Tibial nerve (tissue), 4 donors: Measurements from ENCODE around the gene CYB561D2. TPM values are rescaled to one million over a fixed set of nuclear protein-coding genes. Genes with fewer than 3 reads are reported as not detected.

Experiments used
- DNase-seq, 2 donors: peaks; one replicate each; pipeline ENCODE4 v3.0.0-alpha.2; 2019; ENCODE audit warnings: low spot score in 2 of 2
- H3K27ac ChIP-seq, 4 donors: fragments of 200-600 bp; sonication (generic) in 3 of 4; one replicate each; pipeline ENCODE4 v1.5.1; 2017 to 2019; ENCODE audit warnings: mild to moderate bottlenecking in 1 of 4
- H3K27me3 ChIP-seq, 2 donors: fragments of 200-600 bp; sonication (generic) in 1 of 2; one replicate each; pipeline versions ENCODE4 v1.5.1 to v1.6.0; 2017 to 2019
- H3K36me3 ChIP-seq, 3 donors: fragments of 200-600 bp; sonication (generic); one replicate each; pipeline ENCODE4 v1.5.1; 2018 to 2019
- H3K4me1 ChIP-seq, 4 donors: fragments of 200-600 bp; sonication (generic) in 3 of 4; one replicate each; pipeline ENCODE4 v1.5.1; 2017 to 2019
- H3K4me3 ChIP-seq, 4 donors: fragments of 200-600 bp; sonication (generic) in 3 of 4; one replicate each; pipeline ENCODE4 v1.5.1; 2017 to 2019; ENCODE audit warnings: mild to moderate bottlenecking in 1 of 4, moderate library complexity in 1 of 4
- H3K9me3 ChIP-seq, 4 donors: fragments of 200-600 bp; sonication (generic) in 3 of 4; one replicate each; pipeline ENCODE4 v1.5.1; 2017 to 2019
- CTCF ChIP-seq, 5 experiments: fragments of 200-600 bp in 3 of 5; fragments of 450-650 bp in 2 of 5; sonication (generic) in 3 of 5; IDR thresholded peaks; one replicate each; pipeline ENCODE4 v1.5.1; 2016 to 2019; ENCODE audit warnings: antibody characterized with exemption in 5 of 5, mild to moderate bottlenecking in 3 of 5, moderate library complexity in 2 of 5
- EP300 ChIP-seq, 2 donors: sonication (generic); formaldehyde crosslinking; IDR thresholded peaks; one replicate each; pipeline ENCODE4 v1.6.1; 2017; ENCODE audit warnings: antibody characterized with exemption in 2 of 2, mild to moderate bottlenecking in 1 of 2
- POLR2A ChIP-seq, 2 donors: fragments of 450-650 bp; IDR thresholded peaks; one replicate each; pipeline ENCODE4 v1.6.1; 2017; ENCODE audit warnings: antibody characterized with exemption in 2 of 2, mild to moderate bottlenecking in 2 of 2, moderate library complexity in 2 of 2
- WGBS, 2 donors: methylation state at CpG; one replicate each; pipeline ENCODE4 v1.1.5; 2018; 5-methylcytosine and 5-hydroxymethylcytosine counted together
- total RNA-seq, 4 donors: library from RNA; depleted of rRNA; stranded (reverse); fragments of >200 nt; gene quantifications; one replicate each; pipeline ENCODE4 v1.1.0, GENCODE V29; 2016

Gene CYB561D2
- total RNA-seq, 4 donors from 2014 or later: 16.2 to 21.6 (median 19.2) TPM

GRCh38 chr3:50390508-50391224, 40.0 kb downstream of the CYB561D2 start:
- no peak for DNase-seq
- H3K27ac ChIP-seq: peak overlapping the region in 2 of 4 donors; percentile 5 to 18
- TF ChIP-seq CTCF (IDR thresholded peaks at IDR 0.05) (no peak), POLR2A (IDR thresholded peaks at IDR 0.05) (no peak), EP300 (IDR thresholded peaks at IDR 0.05) (peak in 1 of 2 donors; percentile 29)
- no peaks in the 10 kb centered on the region for H3K27me3 ChIP-seq
- H3K9me3 ChIP-seq: no peaks in the 10 kb centered on the region
- H3K36me3 ChIP-seq: no peaks in the 10 kb centered on the region
- 59 to 62% methylated on average over 12 of the region's 12 CpGs for WGBS, 2 donors
- peaks cover 0 to 20% (median 4%) of the 10 kb centered on the region in 4 donors for H3K4me1 ChIP-seq
- H3K4me3 ChIP-seq: no peak overlapping the region

DNA sequence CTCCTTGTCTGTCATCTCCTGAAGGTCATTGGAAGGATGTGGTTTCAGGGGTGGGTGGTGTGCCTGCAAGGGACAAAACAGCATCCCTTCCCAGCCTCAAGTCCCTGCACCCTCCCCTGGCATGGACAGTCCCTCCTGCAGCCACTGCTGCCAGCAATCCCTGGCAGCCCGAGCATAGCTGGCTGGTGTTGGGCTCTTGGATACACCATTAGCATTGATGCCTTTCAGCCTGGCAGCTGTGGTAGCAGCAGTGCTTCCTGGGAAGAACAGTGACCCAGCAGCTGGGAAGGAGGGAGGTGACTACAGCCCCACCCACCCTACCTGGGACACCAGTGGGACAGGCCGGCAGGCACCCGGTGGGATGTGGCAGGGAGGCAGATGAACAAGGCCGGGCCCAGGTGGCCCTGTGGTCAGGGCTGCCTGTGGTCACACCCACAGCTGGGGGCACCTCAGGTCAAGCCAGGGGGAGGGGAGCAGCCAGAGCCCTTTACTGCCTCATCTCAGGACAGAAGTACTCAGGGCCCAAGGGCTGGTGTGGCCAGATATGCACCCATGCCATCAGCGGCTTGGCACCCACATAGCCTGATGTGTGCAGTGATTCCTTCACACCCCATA, 41.5 kb downstream of the CYB561D2 start:
- H3K27me3 ChIP-seq: no peaks in the 10 kb centered on the region
- H3K4me1 ChIP-seq: peaks cover 0 to 20% (median 4%) of the 10 kb centered on the region in 4 donors
- no peaks in the 10 kb centered on the region for H3K36me3 ChIP-seq
- TF ChIP-seq EP300 (IDR thresholded peaks at IDR 0.05): no peak
- no peak for TF ChIP-seq CTCF (IDR thresholded peaks at IDR 0.05)
- TF ChIP-seq POLR2A (IDR thresholded peaks at IDR 0.05): no peak
- 54 to 69% methylated on average over 4 to 5 of the region's 5 CpGs for WGBS, 2 donors
- H3K9me3 ChIP-seq: no peaks in the 10 kb centered on the region
- H3K27ac ChIP-seq: no peak overlapping the region
- DNase-seq: no peak
- no peak overlapping the region for H3K4me3 ChIP-seq

DNA sequence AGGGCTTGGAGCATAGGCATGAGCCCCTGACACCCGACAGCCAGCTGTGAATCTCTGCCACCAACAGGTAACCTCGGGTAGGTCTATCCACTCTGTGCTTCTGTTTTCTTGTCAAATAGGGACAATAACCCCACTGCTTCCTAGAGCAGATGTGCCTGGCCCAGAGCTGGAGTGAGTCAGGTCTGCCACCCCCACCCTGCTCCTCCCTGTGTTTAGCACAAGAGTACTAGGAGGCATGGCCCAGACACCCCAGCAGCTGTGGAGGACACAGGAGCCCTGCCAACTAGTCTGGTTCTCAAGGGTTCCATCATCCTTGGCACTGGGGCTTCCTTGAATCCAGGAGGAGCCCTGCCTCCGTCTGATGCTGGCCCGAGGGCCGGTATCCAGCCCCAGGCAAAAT, 42.4 kb downstream of the CYB561D2 start:
- H3K36me3 ChIP-seq: no peaks in the 10 kb centered on the region
- TF ChIP-seq EP300 (IDR thresholded peaks at IDR 0.05) (no peak), POLR2A (IDR thresholded peaks at IDR 0.05) (no peak), CTCF (IDR thresholded peaks at IDR 0.05) (no peak)
- no peaks in the 10 kb centered on the region for H3K27me3 ChIP-seq
- no peak overlapping the region for H3K27ac ChIP-seq
- DNase-seq: no peak
- no peaks in the 10 kb centered on the region for H3K9me3 ChIP-seq
- WGBS, 2 donors: 73 to 84% methylated on average over 4 to 5 of the region's 5 CpGs
- peaks cover 0 to 20% (median 4%) of the 10 kb centered on the region in 4 donors for H3K4me1 ChIP-seq
- H3K4me3 ChIP-seq: no peak overlapping the region

DNA sequence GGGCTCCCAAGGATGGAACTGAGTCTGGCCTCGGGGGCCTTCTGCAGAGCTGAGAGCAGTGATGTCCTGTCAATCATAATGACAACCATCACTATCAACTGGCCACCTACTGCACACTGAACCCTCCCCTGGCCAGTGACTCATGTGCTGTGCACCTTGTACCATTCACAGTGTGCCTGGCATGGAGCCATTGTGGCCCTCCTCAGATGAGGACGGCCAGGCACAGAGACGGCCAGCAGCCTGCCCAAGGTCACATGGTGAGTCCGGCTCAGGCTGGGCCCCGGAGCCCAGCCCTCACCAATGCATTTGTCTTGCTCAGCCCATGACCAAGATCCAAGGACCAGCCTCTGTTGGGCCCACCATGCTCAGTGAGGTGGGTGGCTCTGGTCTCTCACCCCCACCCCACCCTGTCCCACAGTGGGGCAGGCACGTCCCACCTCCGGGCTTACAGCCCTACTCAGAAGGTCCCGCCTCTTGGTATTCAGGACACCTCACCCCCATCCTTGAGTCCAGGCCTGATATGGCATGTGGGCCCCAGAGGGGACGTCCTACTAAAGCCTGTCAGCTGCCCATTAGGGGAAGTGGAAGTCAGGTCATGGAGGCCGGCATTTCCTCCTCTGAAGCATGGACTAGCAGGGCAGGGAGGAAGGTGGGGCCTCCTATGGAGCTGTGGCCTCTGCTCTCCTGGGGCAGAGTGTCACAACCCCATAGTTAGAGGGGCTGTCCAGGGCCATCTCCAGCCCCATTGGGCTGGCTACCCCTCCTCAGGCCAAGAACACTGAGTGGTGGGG, 44.6 kb downstream of the CYB561D2 start:
- TF ChIP-seq CTCF (IDR thresholded peaks at IDR 0.05): no peak
- no peak for TF ChIP-seq EP300 (IDR thresholded peaks at IDR 0.05)
- no peak for TF ChIP-seq POLR2A (IDR thresholded peaks at IDR 0.05)
- no peak overlapping the region for H3K4me3 ChIP-seq
- no peak overlapping the region for H3K27ac ChIP-seq
- 83 to 84% methylated on average over 7 to 10 of the region's 10 CpGs for WGBS, 2 donors
- DNase-seq: no peak
- no peaks in the 10 kb centered on the region for H3K9me3 ChIP-seq
- peaks cover 0 to 18% (median 4%) of the 10 kb centered on the region in 4 donors for H3K4me1 ChIP-seq
- no peaks in the 10 kb centered on the region for H3K27me3 ChIP-seq
- no peaks in the 10 kb centered on the region for H3K36me3 ChIP-seq
